ENCODE results near the gene ABCC9.

Gene ABCC9

GRCh38 chr12:21815306-21816062 is 125.7 kb downstream of the ABCC9 start:
- Histone ChIP-seq H3K27me3 (ENCODE audit: insufficient read depth, poor library complexity, severe bottlenecking) (no peaks in the 10 kb centered on the region), H3K27ac (replicated peaks) (no peak overlapping the region), H3K4me3 (replicated peaks; ENCODE audit: insufficient read depth, low read length) (no peak overlapping the region)
- TF ChIP-seq REST (IDR thresholded peaks at IDR 0.05; ENCODE audit: insufficient replicate concordance, low read depth): no peak
- no peak for TF ChIP-seq GABPA (IDR thresholded peaks at IDR 0.05; ENCODE audit: low read depth)
- no peak for TF ChIP-seq CTCF (IDR thresholded peaks at IDR 0.05; ENCODE audit: insufficient read depth, low read length)
- no peak for TF ChIP-seq SPI1 (IDR thresholded peaks at IDR 0.05; ENCODE audit: borderline replicate concordance, low read depth)
- no peak for TF ChIP-seq POLR2AphosphoS5 (IDR thresholded peaks at IDR 0.05; ENCODE audit: low read depth)
- no peak for DNase-seq (ENCODE audit: low read depth in 1 of 2, low spot score in 1 of 2)

- H3K27me3 ChIP-seq (ENCODE audit: insufficient read depth, poor library complexity, severe bottlenecking): no peaks in the 10 kb centered on the region
- no peak for DNase-seq (ENCODE audit: low read depth in 1 of 2, low spot score in 1 of 2)
- TF ChIP-seq GABPA (IDR thresholded peaks at IDR 0.05; ENCODE audit: low read depth) (no peak), POLR2AphosphoS5 (IDR thresholded peaks at IDR 0.05; ENCODE audit: low read depth) (no peak), CTCF (IDR thresholded peaks at IDR 0.05; ENCODE audit: insufficient read depth, low read length) (no peak), SPI1 (IDR thresholded peaks at IDR 0.05; ENCODE audit: borderline replicate concordance, low read depth) (no peak), REST (IDR thresholded peaks at IDR 0.05; ENCODE audit: insufficient replicate concordance, low read depth) (no peak)
- no peak overlapping the region for H3K27ac ChIP-seq (replicated peaks)
- H3K4me3 ChIP-seq (replicated peaks; ENCODE audit: insufficient read depth, low read length): no peak overlapping the region
Measured at GRCh38 chr12:21814814-21815213, 126.4 kb downstream of the ABCC9 start.

- TF ChIP-seq CTCF (IDR thresholded peaks at IDR 0.05; ENCODE audit: insufficient read depth, low read length): no peak
- no peak for TF ChIP-seq POLR2AphosphoS5 (IDR thresholded peaks at IDR 0.05; ENCODE audit: low read depth)
- TF ChIP-seq GABPA (IDR thresholded peaks at IDR 0.05; ENCODE audit: low read depth): no peak
- TF ChIP-seq SPI1 (IDR thresholded peaks at IDR 0.05; ENCODE audit: borderline replicate concordance, low read depth): no peak
- TF ChIP-seq REST (IDR thresholded peaks at IDR 0.05; ENCODE audit: insufficient replicate concordance, low read depth): no peak
- no peak overlapping the region for H3K27ac ChIP-seq (replicated peaks)
- H3K27me3 ChIP-seq (ENCODE audit: insufficient read depth, poor library complexity, severe bottlenecking): no peaks in the 10 kb centered on the region
- no peak overlapping the region for H3K4me3 ChIP-seq (replicated peaks; ENCODE audit: insufficient read depth, low read length)
- no peak for DNase-seq (ENCODE audit: low read depth in 1 of 2, low spot score in 1 of 2)
Measured at GRCh38 chr12:21814327-21814726, 126.9 kb downstream of the ABCC9 start.

All from HL-60 (cell line).